H1 (cell line): ENCODE results near the gene TNFRSF6B. TPM values are rescaled to one million over a fixed set of nuclear protein-coding genes. Genes with fewer than 3 reads are reported as not detected.

Experiments used
- CHD1 ChIP-seq: IDR thresholded peaks from 2 replicates; pipeline ENCODE4 v1.6.1; 2012; ENCODE audit warnings: low read depth, low read length, improper control_type of control experiment
- TBP ChIP-seq: IDR thresholded peaks from 2 replicates; pipeline ENCODE4 v1.6.1; 2011; ENCODE audit warnings: low read depth, low read length, improper control_type of control experiment
- polyA plus RNA-seq, 7 experiments: library from polyadenylated mRNA; depleted of rRNA in 3 of 7; stranded (reverse) in 5 of 7; unstranded in 2 of 7; fragments of >200 nt in 5 of 7; fragments of 200-250 nt in 2 of 7; gene quantifications; 1 replicate in 5 of 7; 2 replicates in 1 of 7; 4 replicates in 1 of 7; pipeline versions ENCODE4 v1.2.1 to v1.2.3, GENCODE V29; 2011 to 2013; ENCODE audit warnings: missing spikeins in 2 of 7, mixed read lengths in 2 of 7
- total RNA-seq: library from RNA; stranded (reverse); fragmentation: NEBNext Ultra II Directional; extraction: Animal tissue kit (Norgen Biotek cat#: 25700); gene quantifications from 2 replicates; pipeline ENCODE4 v1.2.1, GENCODE V29; 2021

TNFRSF6B gene
- total and polyA plus RNA-seq, 2 of the 8 experiments (the other 6 are each of a cell fraction or from before 2014, with no cell fraction given): 3.1 TPM; not detected in 1

- TF ChIP-seq CHD1 (no peak), TBP (no peak)
Observed at GRCh38 chr20:63743210-63743970, 46.9 kb downstream of the TNFRSF6B start (continued).
